ENCODE measurements around the gene FFAR3.

DNA sequence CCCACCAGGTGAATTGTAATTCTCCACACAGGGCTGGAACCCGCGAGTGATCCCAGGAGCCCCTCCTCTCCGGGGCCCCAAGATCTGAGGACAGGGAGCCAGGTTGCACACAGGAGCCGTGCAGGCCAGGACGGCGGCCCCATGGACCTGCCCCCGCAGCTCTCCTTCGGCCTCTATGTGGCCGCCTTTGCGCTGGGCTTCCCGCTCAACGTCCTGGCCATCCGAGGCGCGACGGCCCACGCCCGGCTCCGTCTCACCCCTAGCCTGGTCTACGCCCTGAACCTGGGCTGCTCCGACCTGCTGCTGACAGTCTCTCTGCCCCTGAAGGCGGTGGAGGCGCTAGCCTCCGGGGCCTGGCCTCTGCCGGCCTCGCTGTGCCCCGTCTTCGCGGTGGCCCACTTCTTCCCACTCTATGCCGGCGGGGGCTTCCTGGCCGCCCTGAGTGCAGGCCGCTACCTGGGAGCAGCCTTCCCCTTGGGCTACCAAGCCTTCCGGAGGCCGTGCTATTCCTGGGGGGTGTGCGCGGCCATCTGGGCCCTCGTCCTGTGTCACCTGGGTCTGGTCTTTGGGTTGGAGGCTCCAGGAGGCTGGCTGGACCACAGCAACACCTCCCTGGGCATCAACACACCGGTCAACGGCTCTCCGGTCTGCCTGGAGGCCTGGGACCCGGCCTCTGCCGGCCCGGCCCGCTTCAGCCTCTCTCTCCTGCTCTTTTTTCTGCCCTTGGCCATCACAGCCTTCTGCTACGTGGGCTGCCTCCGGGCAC is 6.7 kb upstream of the FFAR3 start:
- TF ChIP-seq, protein P1, sequence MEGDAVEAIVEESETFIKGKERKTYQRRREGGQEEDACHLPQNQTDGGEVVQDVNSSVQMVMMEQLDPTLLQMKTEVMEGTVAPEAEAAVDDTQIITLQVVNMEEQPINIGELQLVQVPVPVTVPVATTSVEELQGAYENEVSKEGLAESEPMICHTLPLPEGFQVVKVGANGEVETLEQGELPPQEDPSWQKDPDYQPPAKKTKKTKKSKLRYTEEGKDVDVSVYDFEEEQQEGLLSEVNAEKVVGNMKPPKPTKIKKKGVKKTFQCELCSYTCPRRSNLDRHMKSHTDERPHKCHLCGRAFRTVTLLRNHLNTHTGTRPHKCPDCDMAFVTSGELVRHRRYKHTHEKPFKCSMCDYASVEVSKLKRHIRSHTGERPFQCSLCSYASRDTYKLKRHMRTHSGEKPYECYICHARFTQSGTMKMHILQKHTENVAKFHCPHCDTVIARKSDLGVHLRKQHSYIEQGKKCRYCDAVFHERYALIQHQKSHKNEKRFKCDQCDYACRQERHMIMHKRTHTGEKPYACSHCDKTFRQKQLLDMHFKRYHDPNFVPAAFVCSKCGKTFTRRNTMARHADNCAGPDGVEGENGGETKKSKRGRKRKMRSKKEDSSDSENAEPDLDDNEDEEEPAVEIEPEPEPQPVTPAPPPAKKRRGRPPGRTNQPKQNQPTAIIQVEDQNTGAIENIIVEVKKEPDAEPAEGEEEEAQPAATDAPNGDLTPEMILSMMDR (IDR thresholded peaks at IDR 0.05; ENCODE audit: extremely low read depth in 1 of 2, insufficient read depth in 1 of 2, low read depth in 1 of 2, low read length in 2 of 2), result no peak
- no peak for TF ChIP-seq POLR2A (IDR thresholded peaks at IDR 0.05; ENCODE audit: low read depth, low read length)
- TF ChIP-seq EZH2 (IDR thresholded peaks at IDR 0.05; ENCODE audit: borderline replicate concordance, low read depth, low read length, severe bottlenecking), result no peak
- no peak for TF ChIP-seq POLR2AphosphoS5 (IDR thresholded peaks at IDR 0.05; ENCODE audit: insufficient read depth, low read depth, low read length)
- TF ChIP-seq, protein P2, sequence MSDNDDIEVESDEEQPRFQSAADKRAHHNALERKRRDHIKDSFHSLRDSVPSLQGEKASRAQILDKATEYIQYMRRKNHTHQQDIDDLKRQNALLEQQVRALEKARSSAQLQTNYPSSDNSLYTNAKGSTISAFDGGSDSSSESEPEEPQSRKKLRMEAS (IDR thresholded peaks at IDR 0.05; ENCODE audit: insufficient read depth, insufficient read length), result no peak
- TF ChIP-seq FOS (IDR thresholded peaks at IDR 0.05; ENCODE audit: borderline replicate concordance, insufficient read depth, low read length), result no peak
- no peak for TF ChIP-seq MYC (IDR thresholded peaks at IDR 0.05; ENCODE audit: low read depth, low read length)
- no peak for TF ChIP-seq JUN (IDR thresholded peaks at IDR 0.05; ENCODE audit: borderline replicate concordance, insufficient read depth, insufficient read length, low read depth)
- TF ChIP-seq GATA2 (IDR thresholded peaks at IDR 0.05; ENCODE audit: insufficient read depth, insufficient read length, low read depth, low read length), result no peak

Data from endothelial cell of umbilical vein (primary cell).